Lower lobe of right lung (tissue), 2 donors: ENCODE measurements around the gene FAM216B. TPM values are rescaled to one million over a fixed set of nuclear protein-coding genes. Genes with fewer than 3 reads are reported as not detected.

Source experiments
- ATAC-seq, 2 donors: fragments of 200-7000 bp; cut with Tn5 transposase; one replicate each; pipeline ENCODE4 v1.9.1; 2020 to 2022; ENCODE audit warnings: mild to moderate bottlenecking in 2 of 2, moderate library complexity in 2 of 2
- DNase-seq: peaks from one replicate; pipeline ENCODE4 v3.0.0-alpha.2; 2020
- H3K27ac ChIP-seq: fragments of 200-600 bp; one replicate; pipeline ENCODE4 v1.8.0; 2022
- H3K27me3 ChIP-seq: fragments of 200-600 bp; one replicate; pipeline ENCODE4 v1.8.0; 2022; ENCODE audit warnings: low read depth
- H3K36me3 ChIP-seq: fragments of 200-600 bp; one replicate; pipeline ENCODE4 v1.8.0; 2022; ENCODE audit warnings: mild to moderate bottlenecking
- H3K4me1 ChIP-seq: fragments of 200-600 bp; one replicate; pipeline ENCODE4 v1.8.0; 2022
- H3K4me3 ChIP-seq: fragments of 200-600 bp; one replicate; pipeline ENCODE4 v1.8.0; 2022; ENCODE audit warnings: mild to moderate bottlenecking
- H3K9me3 ChIP-seq: fragments of 200-600 bp; one replicate; pipeline ENCODE4 v1.8.0; 2022
- intact Hi-C: fragments of 100-400 bp; cut with DNase I; formaldehyde crosslinking; loops from one replicate; pipeline ENCODE4 v1.11.0; 2022
- total RNA-seq: library from RNA; stranded (reverse); fragmentation: NEBNext Ultra II Directional; extraction: Animal tissue kit (Norgen Biotek cat#: 25700); gene quantifications from one replicate; pipeline ENCODE4 v1.2.1, GENCODE V29; 2021
- TF ChIP-seq, protein P1 (sequence below): fragments of 200-600 bp; IDR thresholded peaks from one replicate; pipeline ENCODE4 v1.8.0; 2022; ENCODE audit warnings: antibody characterized with exemption, mild to moderate bottlenecking
- donor health status: DM: no; HTN: yes; CAD: no; lungs with severe emphysema.

The FAM216B gene
- total RNA-seq, 1 donor from 2014 or later = 17.0 TPM

GRCh38 chr13:42753697-42754096, 27.7 kb upstream of the FAM216B start:
- intact Hi-C loops = no loop called here
- DNase-seq (no peak), ATAC-seq (no peak)
- no peak overlapping the region for H3K4me3 ChIP-seq
- H3K9me3 ChIP-seq = no peaks in the 10 kb centered on the region
- H3K4me1 ChIP-seq = no peaks in the 10 kb centered on the region
- H3K27me3 ChIP-seq = no peaks in the 10 kb centered on the region
- TF ChIP-seq, protein P1, sequence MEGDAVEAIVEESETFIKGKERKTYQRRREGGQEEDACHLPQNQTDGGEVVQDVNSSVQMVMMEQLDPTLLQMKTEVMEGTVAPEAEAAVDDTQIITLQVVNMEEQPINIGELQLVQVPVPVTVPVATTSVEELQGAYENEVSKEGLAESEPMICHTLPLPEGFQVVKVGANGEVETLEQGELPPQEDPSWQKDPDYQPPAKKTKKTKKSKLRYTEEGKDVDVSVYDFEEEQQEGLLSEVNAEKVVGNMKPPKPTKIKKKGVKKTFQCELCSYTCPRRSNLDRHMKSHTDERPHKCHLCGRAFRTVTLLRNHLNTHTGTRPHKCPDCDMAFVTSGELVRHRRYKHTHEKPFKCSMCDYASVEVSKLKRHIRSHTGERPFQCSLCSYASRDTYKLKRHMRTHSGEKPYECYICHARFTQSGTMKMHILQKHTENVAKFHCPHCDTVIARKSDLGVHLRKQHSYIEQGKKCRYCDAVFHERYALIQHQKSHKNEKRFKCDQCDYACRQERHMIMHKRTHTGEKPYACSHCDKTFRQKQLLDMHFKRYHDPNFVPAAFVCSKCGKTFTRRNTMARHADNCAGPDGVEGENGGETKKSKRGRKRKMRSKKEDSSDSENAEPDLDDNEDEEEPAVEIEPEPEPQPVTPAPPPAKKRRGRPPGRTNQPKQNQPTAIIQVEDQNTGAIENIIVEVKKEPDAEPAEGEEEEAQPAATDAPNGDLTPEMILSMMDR = no peak
- no peak overlapping the region for H3K27ac ChIP-seq
- no peaks in the 10 kb centered on the region for H3K36me3 ChIP-seq

- intact Hi-C loops = no loop called here
- DNase-seq = no peak
- TF ChIP-seq, protein P1 = no peak
- H3K36me3 ChIP-seq = no peaks in the 10 kb centered on the region
- ATAC-seq = no peak
- no peak overlapping the region for H3K27ac ChIP-seq
- H3K4me3 ChIP-seq = no peak overlapping the region
- no peaks in the 10 kb centered on the region for H3K9me3 ChIP-seq
- H3K4me1 ChIP-seq = no peaks in the 10 kb centered on the region
- no peaks in the 10 kb centered on the region for H3K27me3 ChIP-seq
Observed at GRCh38 chr13:42754801-42755510, 26.4 kb upstream of the FAM216B start.

DNA sequence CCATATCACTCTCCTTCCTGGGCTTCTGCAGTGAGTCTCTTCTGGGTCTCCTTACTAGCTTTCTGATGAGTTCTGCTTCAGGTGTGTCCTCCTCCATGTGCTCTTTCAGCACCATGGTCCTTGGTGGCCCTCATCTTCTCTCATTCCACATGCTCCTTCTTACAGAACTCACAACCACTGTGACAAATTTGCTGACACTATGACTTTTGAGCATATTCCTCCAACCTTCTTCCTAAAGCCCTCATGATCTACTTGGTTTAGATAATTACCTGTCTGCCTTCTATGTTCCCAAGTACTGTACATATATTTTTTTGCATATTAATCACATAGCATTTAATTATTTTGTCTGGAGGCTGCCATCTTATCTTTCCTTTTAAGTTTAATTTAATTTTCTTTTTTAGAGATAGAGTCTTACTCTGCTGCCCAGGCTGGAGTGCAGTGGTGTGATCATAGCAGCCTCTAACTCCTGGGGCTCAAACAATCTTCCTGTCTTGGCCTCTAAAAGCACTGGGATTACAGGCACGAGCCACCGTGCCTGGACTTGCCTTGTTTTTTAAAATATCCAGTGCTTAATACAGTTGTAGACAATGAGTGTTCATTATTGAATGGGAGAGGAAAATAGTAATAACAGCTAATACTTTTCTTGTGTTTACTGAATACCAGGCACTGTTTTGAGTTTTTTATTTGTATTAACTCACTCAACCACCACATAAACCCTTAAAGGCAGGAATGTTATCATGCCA, 23.5 kb upstream of the FAM216B start:
- Histone ChIP-seq H3K36me3 (no peaks in the 10 kb centered on the region), H3K4me3 (no peak overlapping the region), H3K27me3 (no peaks in the 10 kb centered on the region), H3K27ac (no peak overlapping the region), H3K4me1 (no peaks in the 10 kb centered on the region), H3K9me3 (no peaks in the 10 kb centered on the region)
- no peak for ATAC-seq
- TF ChIP-seq, protein P1 = no peak
- no peak for DNase-seq
- intact Hi-C loops = no loop called here

DNA sequence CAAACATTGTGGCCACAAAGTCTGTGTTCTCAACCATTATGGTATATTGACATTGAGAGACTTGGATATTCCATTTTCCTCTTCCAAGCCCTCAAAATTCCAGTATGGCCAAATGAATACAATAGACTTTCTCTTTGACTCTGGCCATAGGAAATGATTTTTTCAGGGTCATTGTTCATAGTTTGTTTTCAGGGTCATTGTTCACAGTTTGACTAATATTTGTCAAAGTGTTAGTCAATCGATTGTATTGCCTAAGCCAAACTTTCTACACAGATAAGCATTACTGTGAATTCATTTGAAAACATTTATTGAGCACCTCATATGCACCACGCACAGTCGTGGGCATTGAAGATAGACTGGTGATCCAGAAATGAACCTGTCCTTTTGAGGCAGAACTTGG, 22.9 kb upstream of the FAM216B start:
- no peak for ATAC-seq

GRCh38 chr13:42760951-42761350, 20.4 kb upstream of the FAM216B start:
- H3K36me3 ChIP-seq = no peaks in the 10 kb centered on the region

More for the DNA sequence above, 22.9 kb upstream of the FAM216B start:
- H3K4me1 ChIP-seq = no peaks in the 10 kb centered on the region
- no peak for DNase-seq
- no peak overlapping the region for H3K27ac ChIP-seq
- H3K4me3 ChIP-seq = no peak overlapping the region
- no peaks in the 10 kb centered on the region for H3K36me3 ChIP-seq
- TF ChIP-seq, protein P1 = no peak
- H3K9me3 ChIP-seq = no peaks in the 10 kb centered on the region
- H3K27me3 ChIP-seq = no peaks in the 10 kb centered on the region
- intact Hi-C loops = no loop called here

More at GRCh38 chr13:42760951-42761350, 20.4 kb upstream of the FAM216B start:
- ATAC-seq = no peak
- no peaks in the 10 kb centered on the region for H3K27me3 ChIP-seq
- TF ChIP-seq, protein P1 = no peak
- no peaks in the 10 kb centered on the region for H3K9me3 ChIP-seq
- no peak for DNase-seq
- no peaks in the 10 kb centered on the region for H3K4me1 ChIP-seq
- intact Hi-C loops = no loop called here
- H3K4me3 ChIP-seq = no peak overlapping the region
- no peak overlapping the region for H3K27ac ChIP-seq
